PC-3 (cell line): ENCODE data around the gene TSPO. TPM values are rescaled to one million over a fixed set of nuclear protein-coding genes. Genes with fewer than 3 reads are reported as not detected.

ENCODE experiments used
- ATAC-seq: fragments of 200-7000 bp; cut with Tn5 transposase; 2 replicates; pipeline ENCODE4 v1.9.1; 2020; ENCODE audit warnings: mild to moderate bottlenecking, moderate library complexity
- BruUV-seq: library from RNA; stranded (reverse); fragments of 400-500 nt; replicated peaks from 2 replicates; lab custom pipeline; 2021; lab: Mats Ljungman, UMichigan
- CTCF ChIA-PET: fragments of 300-600 bp; sonication (Branson Sonifier 250); formaldehyde crosslinking; loops from one replicate; lab custom pipeline; 2022; ENCODE audit warnings: antibody characterized with exemption; lab: Charles Lee
- POLR2A ChIA-PET: fragments of 300-600 bp; sonication (Branson Sonifier 250); formaldehyde crosslinking; loops from one replicate; lab custom pipeline; 2022; ENCODE audit warnings: antibody characterized with exemption; ENCODE audit not compliant: unreplicated experiment; lab: Charles Lee
- DNase-seq: peaks from one replicate; pipeline ENCODE4 v3.0.0-alpha.2; 2015
- H2AFZ ChIP-seq: fragments of 300-600 bp; sonication (generic); 2 replicates; pipeline ENCODE4 v1.6.0; 2016; ENCODE audit warnings: antibody characterized with exemption, low read length
- H3F3A ChIP-seq: fragments of 300-600 bp; sonication (generic); one replicate; pipeline ENCODE4 v1.6.0; 2017; ENCODE audit warnings: antibody characterized with exemption, low read length, control low read depth, mild to moderate bottlenecking; ENCODE audit not compliant: unreplicated experiment
- H3K27ac ChIP-seq: fragments of 300-600 bp; sonication (generic); 2 replicates; pipeline ENCODE4 v1.5.1; 2016; ENCODE audit warnings: mild to moderate bottlenecking, low read length
- H3K27me3 ChIP-seq: fragments of 300-600 bp; sonication (generic); 2 replicates; pipeline ENCODE4 v1.6.1; 2016; ENCODE audit warnings: low read length, mixed read lengths
- H3K36me3 ChIP-seq: fragments of 300-600 bp; sonication (generic); 2 replicates; pipeline ENCODE4 v1.6.1; 2016; ENCODE audit warnings: low read depth, mixed run types, low read length, mixed read lengths
- H3K4me1 ChIP-seq: fragments of 300-600 bp; sonication (generic); 2 replicates; pipeline ENCODE4 v1.5.1; 2016; ENCODE audit warnings: low read length; ENCODE audit not compliant: insufficient read depth
- H3K4me2 ChIP-seq: fragments of 300-600 bp; sonication (generic); 2 replicates; pipeline ENCODE4 v1.6.0; 2016; ENCODE audit warnings: low read length
- H3K4me3 ChIP-seq: fragments of 300-600 bp; sonication (generic); 2 replicates; pipeline ENCODE4 v1.5.1; 2016; ENCODE audit warnings: mild to moderate bottlenecking, low read length, mixed read lengths
- H3K79me2 ChIP-seq: fragments of 300-600 bp; sonication (generic); 2 replicates; pipeline ENCODE4 v1.6.1; 2017; ENCODE audit warnings: low read length, mixed read lengths
- H3K9ac ChIP-seq: fragments of 300-600 bp; sonication (generic); 2 replicates; pipeline ENCODE4 v1.6.0; 2016; ENCODE audit warnings: mild to moderate bottlenecking, low read length
- H3K9me2 ChIP-seq: fragments of 300-600 bp; sonication (generic); replicated peaks from 2 replicates; pipeline ENCODE4 v1.6.1; 2016; ENCODE audit warnings: mixed run types, low read length, mixed read lengths
- H3K9me3 ChIP-seq: fragments of 300-600 bp; sonication (generic); 2 replicates; pipeline ENCODE4 v1.6.1; 2016; ENCODE audit warnings: low read length, mixed read lengths
- H4K20me1 ChIP-seq: fragments of 300-600 bp; sonication (generic); 2 replicates; pipeline ENCODE4 v1.6.1; 2016; ENCODE audit warnings: low read length, mixed read lengths
- CTCF ChIP-seq: fragments of 300-600 bp; sonication (generic); conservative IDR thresholded peaks from 2 replicates; pipeline ENCODE4 v1.5.1; 2017; ENCODE audit warnings: antibody characterized with exemption, low read depth, mild to moderate bottlenecking, low read length
- EZH2 ChIP-seq: fragments of 300-600 bp; sonication (generic); IDR thresholded peaks from one replicate; pipeline ENCODE4 v1.6.1; 2017; ENCODE audit warnings: antibody characterized with exemption, mild to moderate bottlenecking, low read length; ENCODE audit not compliant: unreplicated experiment
- EZH2phosphoT487 ChIP-seq: fragments of 300-600 bp; sonication (generic); IDR thresholded peaks from 2 replicates; pipeline ENCODE4 v1.6.1; 2018; ENCODE audit warnings: mild to moderate bottlenecking, antibody characterized with exemption, low read length, borderline replicate concordance
- intact Hi-C: fragments of 100-400 bp; cut with micrococcal nuclease; formaldehyde crosslinking; loops from 2 replicates; pipeline ENCODE4 v1.9.0; 2023
- total RNA-seq: library from RNA; depleted of rRNA; stranded (reverse); fragments of >200 nt; gene quantifications from 2 replicates; pipeline ENCODE4 v1.2.3, GENCODE V29; 2014

The TSPO gene
- total RNA-seq, 1 experiment from 2014 or later, result 349 TPM

GRCh38 chr22:43152003-43152356 lies 621 bp downstream of the TSPO start:
- Histone ChIP-seq H4K20me1 (peaks cover 3% of the 10 kb centered on the region; the same call in 1 of the 2 replicates), H3K9me3 (no peaks in the 10 kb centered on the region), H3K4me1 (peaks cover 13% of the 10 kb centered on the region; the same call in 1 of the 2 replicates), H3F3A (no peaks in the 10 kb centered on the region), H3K9ac (peak overlapping the region; percentile 89), H3K9me2 (no peaks in the 10 kb centered on the region), H2AFZ (peak overlapping the region; percentile 75; the same call in 1 of the 2 replicates), H3K36me3 (no peaks in the 10 kb centered on the region), H3K27ac (peak overlapping the region; percentile 73), H3K27me3 (no peaks in the 10 kb centered on the region), H3K4me3 (peak overlapping the region; percentile 70), H3K4me2 (peak overlapping the region; percentile 86), H3K79me2 (peaks cover 54% of the 10 kb centered on the region)
- intact Hi-C loops, result no loop called here
- TF ChIP-seq EZH2 (no peak), CTCF (no peak), EZH2phosphoT487 (no peak)
- CTCF ChIA-PET, result no interaction called here
- TSS peak; percentile 85 for BruUV-seq
- POLR2A ChIA-PET, result no interaction called here
- DNase-seq (no peak), ATAC-seq (peak; percentile 19)

GRCh38 chr22:43152357-43153071 lies 1.2 kb downstream of the TSPO start:
- ChIA-PET POLR2A (no interaction called here), CTCF (no interaction called here)
- Histone ChIP-seq H3K36me3 (no peaks in the 10 kb centered on the region), H3K4me2 (peak overlapping the region; percentile 86), H3K4me3 (peak overlapping the region; percentile 70), H3K4me1 (peaks cover 13% of the 10 kb centered on the region; the same call in 1 of the 2 replicates), H3K9me3 (no peaks in the 10 kb centered on the region), H3K9me2 (no peaks in the 10 kb centered on the region), H3K79me2 (peaks cover 54% of the 10 kb centered on the region), H3K27ac (peak overlapping the region; percentile 73), H2AFZ (peak overlapping the region; percentile 49; the same call in 1 of the 2 replicates), H4K20me1 (peaks cover 3% of the 10 kb centered on the region; the same call in 1 of the 2 replicates), H3F3A (no peaks in the 10 kb centered on the region), H3K27me3 (no peaks in the 10 kb centered on the region), H3K9ac (peak overlapping the region; percentile 89)
- ATAC-seq (peak; percentile 88), DNase-seq (peak; percentile 68)
- intact Hi-C loops, result no loop called here
- no TSS peak for BruUV-seq
- TF ChIP-seq EZH2 (no peak), CTCF (no peak), EZH2phosphoT487 (no peak)

DNA sequence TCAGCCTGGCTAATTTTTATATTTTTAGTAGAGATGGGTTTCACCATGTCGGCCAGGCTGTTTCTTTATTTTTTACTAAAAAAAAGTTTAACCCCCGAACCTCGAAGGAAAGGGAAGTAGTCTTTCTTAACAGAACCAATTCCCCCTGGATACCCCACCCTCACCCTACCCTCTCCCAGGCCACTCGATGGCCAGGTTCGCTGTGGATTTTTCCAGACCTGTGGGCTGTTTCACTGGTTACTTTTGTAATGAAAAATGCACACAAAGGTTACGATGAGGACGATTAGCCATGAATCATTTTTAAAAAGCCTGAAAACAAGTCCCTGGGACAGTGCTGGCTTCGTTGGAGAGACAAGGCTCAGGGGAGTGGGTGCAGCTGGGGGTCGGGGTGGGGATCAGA lies 2.5 kb downstream of the TSPO start:
- Histone ChIP-seq H3K4me2 (peak overlapping the region; percentile 73), H3K79me2 (peaks cover 66% of the 10 kb centered on the region), H3F3A (no peaks in the 10 kb centered on the region), H4K20me1 (peaks cover 10% of the 10 kb centered on the region; the same call in 1 of the 2 replicates), H3K9me3 (no peaks in the 10 kb centered on the region), H3K27me3 (no peaks in the 10 kb centered on the region), H3K9ac (no peak overlapping the region), H3K9me2 (no peaks in the 10 kb centered on the region), H3K36me3 (no peaks in the 10 kb centered on the region), H3K4me1 (peaks cover 13% of the 10 kb centered on the region; the same call in 1 of the 2 replicates), H3K27ac (no peak overlapping the region), H3K4me3 (peak overlapping the region; percentile 46; the same call in 1 of the 2 replicates), H2AFZ (no peak overlapping the region)
- BruUV-seq, result TSS peak; percentile 7
- ATAC-seq (no peak), DNase-seq (no peak)
- CTCF ChIA-PET, result no interaction called here
- POLR2A ChIA-PET, result no interaction called here
- TF ChIP-seq EZH2, result no peak
- intact Hi-C loops, result no loop called here
